ENCODE data around the gene GULP1.

DNA sequence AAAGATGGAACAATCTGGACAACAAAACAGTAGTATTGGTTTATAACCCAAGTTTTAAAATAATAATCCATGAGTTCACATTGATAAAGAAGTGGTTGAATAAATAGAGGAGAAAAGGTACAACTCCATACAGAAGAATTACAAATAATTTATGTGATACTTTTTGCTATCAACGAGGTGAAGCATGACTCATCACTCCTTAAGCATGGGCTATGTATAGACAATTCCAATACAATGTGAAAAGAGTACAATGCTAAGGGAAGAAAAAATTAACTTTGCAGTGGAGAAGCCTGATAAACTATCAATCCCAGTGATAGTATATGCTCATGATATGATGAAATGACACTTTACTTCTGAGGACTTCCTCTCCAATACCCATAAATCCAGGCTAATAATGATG, 312.9 kb downstream of the GULP1 start:
- TF ChIP-seq, protein P1, sequence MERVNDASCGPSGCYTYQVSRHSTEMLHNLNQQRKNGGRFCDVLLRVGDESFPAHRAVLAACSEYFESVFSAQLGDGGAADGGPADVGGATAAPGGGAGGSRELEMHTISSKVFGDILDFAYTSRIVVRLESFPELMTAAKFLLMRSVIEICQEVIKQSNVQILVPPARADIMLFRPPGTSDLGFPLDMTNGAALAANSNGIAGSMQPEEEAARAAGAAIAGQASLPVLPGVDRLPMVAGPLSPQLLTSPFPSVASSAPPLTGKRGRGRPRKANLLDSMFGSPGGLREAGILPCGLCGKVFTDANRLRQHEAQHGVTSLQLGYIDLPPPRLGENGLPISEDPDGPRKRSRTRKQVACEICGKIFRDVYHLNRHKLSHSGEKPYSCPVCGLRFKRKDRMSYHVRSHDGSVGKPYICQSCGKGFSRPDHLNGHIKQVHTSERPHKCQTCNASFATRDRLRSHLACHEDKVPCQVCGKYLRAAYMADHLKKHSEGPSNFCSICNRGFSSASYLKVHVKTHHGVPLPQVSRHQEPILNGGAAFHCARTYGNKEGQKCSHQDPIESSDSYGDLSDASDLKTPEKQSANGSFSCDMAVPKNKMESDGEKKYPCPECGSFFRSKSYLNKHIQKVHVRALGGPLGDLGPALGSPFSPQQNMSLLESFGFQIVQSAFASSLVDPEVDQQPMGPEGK (CRISPR knock-in tag; IDR thresholded peaks at IDR 0.05; ENCODE audit: borderline replicate concordance): no peak
- TF ChIP-seq, protein P2, sequence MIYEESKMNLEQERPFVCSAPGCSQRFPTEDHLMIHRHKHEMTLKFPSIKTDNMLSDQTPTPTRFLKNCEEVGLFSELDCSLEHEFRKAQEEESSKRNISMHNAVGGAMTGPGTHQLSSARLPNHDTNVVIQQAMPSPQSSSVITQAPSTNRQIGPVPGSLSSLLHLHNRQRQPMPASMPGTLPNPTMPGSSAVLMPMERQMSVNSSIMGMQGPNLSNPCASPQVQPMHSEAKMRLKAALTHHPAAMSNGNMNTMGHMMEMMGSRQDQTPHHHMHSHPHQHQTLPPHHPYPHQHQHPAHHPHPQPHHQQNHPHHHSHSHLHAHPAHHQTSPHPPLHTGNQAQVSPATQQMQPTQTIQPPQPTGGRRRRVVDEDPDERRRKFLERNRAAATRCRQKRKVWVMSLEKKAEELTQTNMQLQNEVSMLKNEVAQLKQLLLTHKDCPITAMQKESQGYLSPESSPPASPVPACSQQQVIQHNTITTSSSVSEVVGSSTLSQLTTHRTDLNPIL (CRISPR knock-in tag; IDR thresholded peaks at IDR 0.05; ENCODE audit: low read depth): no peak
- TF ChIP-seq RARB (CRISPR knock-in tag; IDR thresholded peaks at IDR 0.05): no peak
- no peak for TF ChIP-seq ZNF565 (CRISPR knock-in tag; conservative IDR thresholded peaks at IDR 0.05; ENCODE audit: low read depth)
